ENCODE data around the gene GNAQ. TPM values are rescaled to one million over a fixed set of nuclear protein-coding genes. Genes with fewer than 3 reads are reported as not detected.
A peak's percentile ranks its signal among the peaks of the same experiment; 100 is the strongest.

Gene GNAQ
- total RNA-seq, 2 donors from 2014 or later = 15.8 to 22.1 TPM

GRCh38 chr9:77903666-77904285 lies 127.8 kb downstream of the GNAQ start:
- Histone ChIP-seq H3K27ac (peak overlapping the region in 2 of 4 donors; percentile 24 to 49), H3K9me3 (no peaks in the 10 kb centered on the region), H3K27me3 (no peaks in the 10 kb centered on the region), H3K4me1 (peaks cover 5% of the 10 kb centered on the region), H3K36me3 (replicated peaks in 1 of 2; ENCODE audit: insufficient read depth in 1 of 2, low read depth in 2 of 2) (no peaks in the 10 kb centered on the region), H3K4me3 (no peak overlapping the region)
- intact Hi-C loops (cut with DNase I) = no loop called here
- TF ChIP-seq POLR2A (IDR thresholded peaks at IDR 0.05) = no peak
- peak; percentile 55 for ATAC-seq
- no peak for DNase-seq
- WGBS, 2 donors = 44 to 59% methylated on average over 1 of the region's 1 CpG

GRCh38 chr9:77901771-77902170 lies 129.8 kb downstream of the GNAQ start:
- no peaks in the 10 kb centered on the region for H3K36me3 ChIP-seq (replicated peaks in 1 of 2; ENCODE audit: insufficient read depth in 1 of 2, low read depth in 2 of 2)
- intact Hi-C loops (cut with DNase I) = no loop called here
- H3K4me1 ChIP-seq = peaks cover 5% of the 10 kb centered on the region
- DNase-seq = no peak
- no peaks in the 10 kb centered on the region for H3K9me3 ChIP-seq
- ATAC-seq = no peak
- no peaks in the 10 kb centered on the region for H3K27me3 ChIP-seq
- no peak overlapping the region for H3K27ac ChIP-seq
- no peak for TF ChIP-seq CTCF (IDR thresholded peaks at IDR 0.05)
- no peak for TF ChIP-seq POLR2A (IDR thresholded peaks at IDR 0.05)
- H3K4me3 ChIP-seq = no peak overlapping the region
- WGBS, 2 donors = 90 to 95% methylated on average over 2 of the region's 2 CpGs

- Histone ChIP-seq H3K36me3 (replicated peaks in 1 of 2; ENCODE audit: insufficient read depth in 1 of 2, low read depth in 2 of 2) (no peaks in the 10 kb centered on the region), H3K4me1 (peaks cover 5% of the 10 kb centered on the region), H3K27me3 (no peaks in the 10 kb centered on the region), H3K9me3 (no peaks in the 10 kb centered on the region), H3K27ac (no peak overlapping the region), H3K4me3 (no peak overlapping the region)
- no peak for ATAC-seq
- no peak for DNase-seq
- intact Hi-C loops (cut with DNase I) = no loop called here
- no peak for TF ChIP-seq CTCF (IDR thresholded peaks at IDR 0.05)
- TF ChIP-seq POLR2A (IDR thresholded peaks at IDR 0.05) = no peak
- WGBS, 2 donors = 92 to 93% methylated on average over 3 of the region's 3 CpGs
Measured at GRCh38 chr9:77901018-77901417, 130.6 kb downstream of the GNAQ start.

- no peak for ATAC-seq
- H3K9me3 ChIP-seq = no peaks in the 10 kb centered on the region
- H3K36me3 ChIP-seq (replicated peaks in 1 of 2; ENCODE audit: insufficient read depth in 1 of 2, low read depth in 2 of 2) = no peaks in the 10 kb centered on the region
- no peak for DNase-seq
- WGBS, 2 donors = 89 to 95% methylated on average over 6 of the region's 6 CpGs
- peaks cover 5% of the 10 kb centered on the region for H3K4me1 ChIP-seq
- no peak overlapping the region for H3K27ac ChIP-seq
- intact Hi-C loops (cut with DNase I) = no loop called here
- no peaks in the 10 kb centered on the region for H3K27me3 ChIP-seq
- H3K4me3 ChIP-seq = no peak overlapping the region
- TF ChIP-seq CTCF (IDR thresholded peaks at IDR 0.05) = no peak
- no peak for TF ChIP-seq POLR2A (IDR thresholded peaks at IDR 0.05)
Measured at GRCh38 chr9:77899679-77900354, 131.8 kb downstream of the GNAQ start.

GRCh38 chr9:77898864-77899263 lies 132.7 kb downstream of the GNAQ start:
- no peak for DNase-seq
- Histone ChIP-seq H3K36me3 (replicated peaks in 1 of 2; ENCODE audit: insufficient read depth in 1 of 2, low read depth in 2 of 2) (no peaks in the 10 kb centered on the region), H3K27ac (no peak overlapping the region), H3K4me1 (peaks cover 5% of the 10 kb centered on the region), H3K4me3 (no peak overlapping the region), H3K27me3 (no peaks in the 10 kb centered on the region), H3K9me3 (no peaks in the 10 kb centered on the region)
- 47 to 56% methylated on average over 3 of the region's 3 CpGs for WGBS, 2 donors
- intact Hi-C loops (cut with DNase I) = no loop called here
- TF ChIP-seq POLR2A (IDR thresholded peaks at IDR 0.05) (no peak), CTCF (IDR thresholded peaks at IDR 0.05) (no peak)
- no peak for ATAC-seq

All from body of pancreas (tissue), 4 donors.